ENCODE measurements around the gene TOMM5.

The TOMM5 gene

GRCh38 chr9:37583522-37584121 is 8.8 kb downstream of the TOMM5 start:
- TF ChIP-seq CREB1 (IDR thresholded peaks at IDR 0.05; ENCODE audit: low read depth), result no peak
- TF ChIP-seq FOXM1 (IDR thresholded peaks at IDR 0.05; ENCODE audit: borderline replicate concordance, low read depth), result no peak
- TF ChIP-seq TCF12 (IDR thresholded peaks at IDR 0.05; ENCODE audit: low read depth), result no peak

- TF ChIP-seq FOXM1 (IDR thresholded peaks at IDR 0.05; ENCODE audit: borderline replicate concordance, low read depth) (no peak), EP300 (IDR thresholded peaks at IDR 0.05; ENCODE audit: borderline replicate concordance) (no peak), NFIC (IDR thresholded peaks at IDR 0.05) (no peak), RAD21 (IDR thresholded peaks at IDR 0.05; ENCODE audit: low read depth) (peak; percentile 43), CEBPB (IDR thresholded peaks at IDR 0.05) (no peak)
Measured at GRCh38 chr9:37582548-37583157, 9.7 kb downstream of the TOMM5 start.

GRCh38 chr9:37575921-37576721 is 16.3 kb downstream of the TOMM5 start, which contains the start of gene FBXO10:
Gene FBXO10, minus strand, starts transcription at chr9:37576380. Its CDS starts 34,612 bp downstream, at chr9:37541768.
- peak; percentile 80 for TF ChIP-seq EGR1 (IDR thresholded peaks at IDR 0.05)
- TF ChIP-seq REST (IDR thresholded peaks at IDR 0.05; ENCODE audit: low read depth), result no peak
- TF ChIP-seq YY1 (IDR thresholded peaks at IDR 0.05; ENCODE audit: low read depth), result 0 out of 2 replicates have a peak, but pooled peaks have one; percentile 25
- TF ChIP-seq MAX (IDR thresholded peaks at IDR 0.05), result peak; percentile 59
- TF ChIP-seq ZBTB7A (IDR thresholded peaks at IDR 0.05; ENCODE audit: low read depth), result 0 out of 2 replicates have a peak, but pooled peaks have one; percentile 6
- peak; percentile 95 for TF ChIP-seq USF1 (IDR thresholded peaks at IDR 0.05)

- TF ChIP-seq NFIC (IDR thresholded peaks at IDR 0.05) (no peak), RAD21 (IDR thresholded peaks at IDR 0.05; ENCODE audit: low read depth) (no peak), EP300 (IDR thresholded peaks at IDR 0.05; ENCODE audit: borderline replicate concordance) (no peak), TAF1 (IDR thresholded peaks at IDR 0.05; ENCODE audit: low read depth) (no peak), USF1 (IDR thresholded peaks at IDR 0.05) (no peak)
Measured at GRCh38 chr9:37575511-37575914, 16.9 kb downstream of the TOMM5 start.

GRCh38 chr9:37575001-37575400 is 17.4 kb downstream of the TOMM5 start:
- TF ChIP-seq ZBTB7A (IDR thresholded peaks at IDR 0.05; ENCODE audit: low read depth), result no peak
- no peak for TF ChIP-seq FOXM1 (IDR thresholded peaks at IDR 0.05; ENCODE audit: borderline replicate concordance, low read depth)

- no peak for TF ChIP-seq RAD21 (IDR thresholded peaks at IDR 0.05; ENCODE audit: low read depth)
Measured at GRCh38 chr9:37574241-37574721, 18.1 kb downstream of the TOMM5 start.

- TF ChIP-seq USF1 (IDR thresholded peaks at IDR 0.05) (no peak), FOXM1 (IDR thresholded peaks at IDR 0.05; ENCODE audit: borderline replicate concordance, low read depth) (no peak)
Measured at GRCh38 chr9:37571282-37571681, 21.1 kb downstream of the TOMM5 start.

- TF ChIP-seq TEAD4 (IDR thresholded peaks at IDR 0.05) (no peak), EP300 (IDR thresholded peaks at IDR 0.05; ENCODE audit: borderline replicate concordance) (no peak), RAD21 (IDR thresholded peaks at IDR 0.05; ENCODE audit: low read depth) (no peak), CEBPB (IDR thresholded peaks at IDR 0.05) (no peak), REST (IDR thresholded peaks at IDR 0.05; ENCODE audit: low read depth) (no peak), TCF12 (IDR thresholded peaks at IDR 0.05; ENCODE audit: low read depth) (no peak), CREB1 (IDR thresholded peaks at IDR 0.05; ENCODE audit: low read depth) (no peak), ZBTB7A (IDR thresholded peaks at IDR 0.05; ENCODE audit: low read depth) (no peak), TAF1 (IDR thresholded peaks at IDR 0.05; ENCODE audit: low read depth) (no peak), USF1 (IDR thresholded peaks at IDR 0.05) (no peak), MAX (IDR thresholded peaks at IDR 0.05) (no peak), YY1 (IDR thresholded peaks at IDR 0.05; ENCODE audit: low read depth) (no peak), NFIC (IDR thresholded peaks at IDR 0.05) (no peak), FOXM1 (IDR thresholded peaks at IDR 0.05; ENCODE audit: borderline replicate concordance, low read depth) (no peak), EGR1 (IDR thresholded peaks at IDR 0.05) (no peak)
Measured at GRCh38 chr9:37566716-37567115, 25.7 kb downstream of the TOMM5 start.

Measured in Ishikawa (cell line).